ENCODE data around the gene CBARP.
"Not testable (repeated sequence)": the region's sequence is repeated elsewhere in the genome, so short reads cannot be mapped to it uniquely, and the experiment has no call there.

CBARP gene

DNA sequence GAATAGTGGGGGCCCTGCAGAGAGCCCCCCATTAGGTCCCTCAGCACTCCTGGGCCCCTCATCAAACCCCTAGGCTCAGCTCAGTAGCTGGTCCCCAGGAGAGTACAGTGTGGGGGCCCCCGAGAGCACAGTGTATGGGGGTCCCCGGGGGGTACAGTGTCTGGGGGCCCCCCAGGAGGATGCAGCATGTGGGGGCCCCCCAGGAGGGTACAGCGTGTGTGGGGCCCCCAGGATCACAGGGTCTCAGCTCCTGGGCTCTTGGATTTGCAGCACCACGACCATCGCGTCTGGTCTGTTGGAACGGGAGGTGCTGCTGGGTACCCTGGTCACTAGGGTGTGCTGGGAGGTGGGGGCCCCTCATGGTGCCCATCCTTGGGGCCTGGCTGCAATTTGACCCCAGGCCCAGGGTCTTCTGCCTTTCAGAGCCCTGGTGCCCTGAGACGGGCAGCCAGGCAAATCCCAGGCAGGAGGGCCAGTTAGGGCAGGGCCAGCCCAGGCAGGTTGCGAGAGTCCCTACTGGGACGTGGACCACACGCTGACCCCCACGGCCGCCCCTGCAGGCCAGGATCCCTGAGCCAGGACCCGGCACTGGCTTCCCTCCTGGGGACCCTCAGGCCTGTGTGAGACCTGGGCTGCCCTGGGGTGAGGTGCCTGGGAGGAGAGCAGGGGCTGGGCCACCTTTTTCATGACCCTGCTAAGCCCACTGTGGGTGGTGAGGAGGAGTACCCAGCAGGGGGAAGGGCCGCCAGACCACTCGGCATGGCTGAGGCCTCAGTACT, 13.6 kb downstream of the CBARP start:
- no peak for FAIRE-seq

GRCh38 chr19:1223018-1223855, 14.6 kb downstream of the CBARP start:
- FAIRE-seq = no peak

GRCh38 chr19:1222394-1222793, 15.4 kb downstream of the CBARP start:
- no peak for FAIRE-seq

DNA sequence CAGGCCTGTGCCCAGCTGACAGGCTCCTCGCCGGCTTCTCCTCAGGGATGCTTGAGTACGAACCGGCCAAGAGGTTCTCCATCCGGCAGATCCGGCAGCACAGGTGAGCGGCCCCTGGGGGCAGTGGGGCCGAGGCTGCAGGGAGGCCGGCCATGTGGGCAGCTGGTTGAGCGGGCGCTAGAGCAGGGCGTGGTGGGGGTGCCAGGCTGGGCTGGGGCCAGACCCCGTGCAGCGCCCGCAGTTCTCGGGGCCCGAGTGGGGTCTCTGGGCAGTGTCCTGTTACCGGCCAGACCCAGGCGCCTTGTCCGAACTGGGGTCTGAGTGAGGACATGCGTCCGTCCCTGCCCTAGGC, 15.9 kb downstream of the CBARP start:
- FAIRE-seq = no peak

- no peak for FAIRE-seq
Measured at GRCh38 chr19:1220976-1221903, 16.6 kb downstream of the CBARP start.

GRCh38 chr19:1220477-1220930, 17.3 kb downstream of the CBARP start:
- FAIRE-seq = no peak

DNA sequence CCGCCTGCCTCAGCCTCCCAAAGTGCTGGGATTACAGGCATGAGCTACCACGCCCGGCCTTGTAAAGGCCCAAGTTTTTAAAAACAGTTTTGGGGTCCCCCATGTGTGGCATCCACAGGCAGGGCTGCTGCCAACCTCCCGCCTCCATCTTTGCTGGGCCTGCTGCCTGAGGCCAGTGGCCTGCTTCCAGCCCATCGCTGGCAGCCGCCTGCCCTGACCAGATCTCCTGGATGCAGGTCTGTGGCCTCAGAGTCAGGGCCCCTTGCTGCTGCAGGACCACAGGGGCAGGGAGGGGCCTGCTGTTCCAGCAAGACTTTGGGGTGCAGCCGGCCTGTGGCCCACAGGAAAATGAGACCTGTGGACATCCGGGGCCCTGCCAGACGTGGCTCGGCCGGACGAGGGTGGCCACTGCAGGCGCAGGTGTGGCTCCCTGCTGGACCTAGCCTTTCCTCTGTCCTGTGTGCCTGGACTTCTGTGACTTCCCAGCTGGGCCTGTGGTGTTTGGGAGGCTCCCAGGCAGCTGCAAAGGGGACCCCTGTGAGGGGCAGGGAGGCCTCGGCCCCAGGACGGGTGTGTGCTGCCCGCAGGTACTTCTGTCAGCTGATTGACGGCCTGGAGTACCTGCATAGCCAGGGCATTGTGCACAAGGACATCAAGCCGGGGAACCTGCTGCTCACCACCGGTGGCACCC, 17.9 kb downstream of the CBARP start:
- no peak for FAIRE-seq

DNA sequence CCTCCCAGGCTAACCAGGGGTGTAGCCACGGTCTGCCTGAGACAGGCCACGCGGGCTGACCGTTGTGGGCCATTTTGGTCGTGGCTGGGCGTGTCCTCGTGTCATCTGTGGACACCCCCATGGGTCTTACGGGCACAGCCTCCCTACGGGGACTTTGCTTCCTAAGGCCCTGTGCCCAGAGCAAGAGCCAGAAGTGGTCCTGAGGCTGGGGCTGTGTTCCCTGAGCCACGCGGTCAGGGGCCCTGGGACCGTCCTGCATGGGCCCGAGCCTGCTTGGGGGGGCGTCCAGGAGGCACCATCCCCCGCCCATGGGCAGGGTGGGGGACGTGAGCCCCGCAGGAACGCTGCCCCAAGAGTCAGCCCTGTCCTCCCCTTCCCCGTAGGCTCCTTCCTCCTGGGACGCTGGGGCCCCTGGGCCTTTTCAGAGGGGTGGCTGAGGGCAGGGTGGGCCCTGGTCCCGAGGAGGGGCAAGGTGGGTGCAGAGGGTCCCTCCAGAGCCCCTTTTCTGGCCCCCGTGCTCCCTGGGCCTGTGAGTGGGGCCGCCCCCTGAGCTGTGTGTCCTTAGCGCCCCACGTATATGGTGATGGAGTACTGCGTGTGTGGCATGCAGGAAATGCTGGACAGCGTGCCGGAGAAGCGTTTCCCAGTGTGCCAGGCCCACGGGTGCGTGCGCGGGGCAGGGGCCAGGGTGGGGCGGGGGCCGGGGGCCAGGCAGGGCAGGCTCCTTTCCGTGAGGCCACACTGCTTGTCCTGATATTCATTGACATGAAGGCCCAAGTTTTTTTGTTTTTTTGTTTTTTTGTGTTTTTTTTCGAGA, 18.8 kb downstream of the CBARP start:
- FAIRE-seq = no peak

DNA sequence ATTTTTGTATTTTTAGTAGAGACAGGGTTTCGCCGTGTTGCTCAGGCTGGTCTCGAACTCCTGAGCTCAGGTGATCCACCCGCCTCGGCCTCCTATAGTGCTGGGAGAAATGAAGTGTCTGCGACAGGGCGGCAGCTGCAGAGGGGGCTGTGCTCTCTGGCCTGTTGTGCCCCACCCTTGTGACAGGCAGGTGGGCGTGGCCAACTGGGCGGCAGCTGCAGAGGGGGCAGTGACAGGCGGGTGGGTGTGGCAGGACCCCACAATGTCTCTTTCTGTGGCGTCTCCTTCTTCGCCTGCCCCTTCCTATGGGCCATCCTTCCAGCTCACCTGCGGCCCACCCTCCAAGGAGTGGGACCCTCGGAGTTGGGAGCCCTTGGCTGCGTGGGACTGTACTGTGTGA, 20.4 kb downstream of the CBARP start:
- FAIRE-seq = no peak

DNA sequence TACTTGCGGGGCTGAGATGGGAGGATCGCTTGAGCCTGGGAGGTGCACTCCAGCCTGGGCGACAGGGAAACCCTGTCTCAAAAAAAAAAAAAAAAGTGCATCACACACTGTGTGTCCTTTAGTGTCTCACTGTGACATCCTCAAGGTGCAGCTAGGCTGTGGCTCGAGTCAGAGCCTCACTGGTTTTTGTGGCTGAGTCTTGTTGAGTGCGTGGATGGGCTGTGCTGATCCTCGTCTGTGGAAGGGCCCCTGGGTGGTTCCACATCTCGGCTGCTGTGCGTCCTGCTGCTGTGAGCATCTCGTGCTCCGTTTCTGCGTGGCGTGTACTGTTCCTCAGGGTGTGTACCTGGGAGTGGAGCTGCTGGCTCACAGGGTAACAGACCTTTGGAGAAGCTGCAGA, 21.0 kb downstream of the CBARP start:
- FAIRE-seq = no peak

DNA sequence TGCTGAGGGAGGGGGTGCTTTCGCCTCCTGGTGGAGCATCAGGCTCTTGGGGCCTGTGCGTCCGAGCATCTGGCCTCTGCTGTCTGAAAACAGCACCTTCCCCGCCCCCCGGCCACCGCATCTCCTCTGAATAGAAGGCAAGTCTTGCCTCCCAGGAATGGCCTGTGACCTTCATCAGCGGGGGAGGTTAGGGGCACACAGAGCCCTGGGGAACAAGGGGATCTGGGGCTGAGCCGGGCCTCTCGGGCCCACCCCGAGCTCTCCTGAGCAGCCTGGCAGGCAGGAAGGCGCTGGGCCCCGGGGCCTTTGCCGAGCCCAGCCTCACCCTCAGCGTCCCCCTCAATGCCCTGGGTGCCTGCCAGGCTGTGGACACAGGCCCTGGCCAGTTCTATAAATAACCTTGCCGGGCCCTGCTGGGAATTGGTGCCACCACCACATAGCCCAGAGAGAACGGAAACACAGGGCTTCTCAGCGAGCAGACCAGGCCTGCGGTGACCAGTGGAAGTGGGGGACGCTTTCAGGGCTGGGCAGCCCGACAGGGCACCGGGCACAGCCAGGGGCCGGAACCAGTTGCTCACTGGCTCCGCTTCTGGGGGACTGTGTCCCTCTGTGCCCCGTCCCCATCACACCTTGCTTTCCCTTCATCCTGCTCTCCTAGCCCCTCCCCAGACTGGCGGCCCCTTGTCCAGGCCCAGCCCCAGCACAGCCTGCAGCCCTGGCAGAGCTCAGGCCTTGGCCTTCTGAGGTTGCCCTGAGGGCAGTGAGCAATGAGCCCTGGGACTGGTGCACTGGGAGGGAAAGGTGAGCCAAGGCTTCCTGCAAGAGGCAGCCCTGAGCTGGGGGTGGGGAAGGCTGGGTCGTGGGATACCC, 22.7 kb downstream of the CBARP start:
- FAIRE-seq = no peak

DNA sequence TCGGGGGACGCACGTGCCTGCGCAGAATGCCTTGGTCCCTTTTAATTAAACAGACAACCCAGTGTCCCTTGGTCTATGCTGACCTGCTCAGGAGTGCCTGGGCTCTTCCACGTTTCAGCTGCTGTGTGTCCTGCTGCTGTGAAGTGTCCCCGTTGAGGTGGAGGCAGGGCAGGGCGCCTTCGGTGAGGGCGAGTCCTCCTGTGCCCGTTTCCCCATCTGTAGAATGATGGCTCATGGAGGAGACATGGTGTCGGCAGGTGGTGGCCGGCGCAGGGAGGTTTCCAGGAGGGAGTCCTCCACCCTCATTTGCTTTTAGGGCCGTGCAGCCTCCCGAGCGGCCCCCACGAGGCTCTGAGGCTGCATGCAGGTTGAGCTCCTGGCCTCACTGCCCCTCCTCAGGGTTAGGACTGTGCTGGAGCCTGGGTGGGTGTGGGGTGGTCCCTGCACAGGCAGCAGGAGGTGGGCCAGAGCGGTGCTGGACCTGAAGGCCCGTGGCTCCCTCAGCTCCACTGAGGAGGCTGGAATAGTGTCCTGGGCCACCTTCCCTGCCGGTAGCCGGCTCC, 23.4 kb downstream of the CBARP start:
- FAIRE-seq = no peak

DNA sequence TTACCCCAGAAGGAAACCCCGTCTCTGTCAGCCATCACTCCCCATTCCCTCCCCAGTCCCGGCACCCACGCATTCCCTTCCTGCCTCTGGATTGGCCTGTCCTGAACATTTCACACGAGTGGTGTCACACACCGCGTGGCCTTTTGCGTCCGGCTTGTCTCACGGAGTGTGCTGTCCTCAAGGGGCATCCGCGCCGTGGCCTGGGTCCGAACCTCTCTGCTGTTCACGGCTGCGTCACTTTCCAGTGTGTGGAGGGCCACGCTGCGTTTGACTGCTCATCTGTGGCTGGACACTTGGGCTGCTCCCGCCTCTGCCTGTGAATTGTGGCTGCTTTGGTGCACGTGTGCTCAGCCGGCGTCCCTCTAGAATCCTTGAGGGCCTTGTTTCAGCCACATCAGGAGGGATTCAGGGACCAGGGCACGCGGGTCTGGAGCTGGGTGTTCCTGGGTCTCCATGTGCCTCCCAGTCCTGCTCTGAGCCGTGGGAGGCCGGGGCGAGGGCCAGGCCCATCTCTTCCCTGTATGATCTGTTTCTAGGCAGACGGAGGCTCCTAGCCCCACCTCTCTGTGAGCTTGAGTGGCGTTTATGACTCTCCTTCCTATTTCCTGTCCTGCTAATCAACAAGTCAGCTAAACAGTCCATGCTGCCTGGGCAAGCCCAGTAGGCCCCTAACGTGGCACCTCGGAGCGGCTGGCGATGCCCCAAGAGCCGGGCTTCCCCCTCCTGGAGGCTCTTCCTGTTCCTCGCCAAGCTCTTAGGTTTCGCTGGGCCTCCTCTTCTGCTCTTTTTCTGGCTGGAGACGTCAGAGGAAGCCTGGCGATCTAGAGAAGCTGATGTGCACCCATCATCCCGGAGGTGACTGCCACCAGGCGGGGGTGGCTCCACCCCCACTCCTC, 24.2 kb downstream of the CBARP start:
- FAIRE-seq = no peak

DNA sequence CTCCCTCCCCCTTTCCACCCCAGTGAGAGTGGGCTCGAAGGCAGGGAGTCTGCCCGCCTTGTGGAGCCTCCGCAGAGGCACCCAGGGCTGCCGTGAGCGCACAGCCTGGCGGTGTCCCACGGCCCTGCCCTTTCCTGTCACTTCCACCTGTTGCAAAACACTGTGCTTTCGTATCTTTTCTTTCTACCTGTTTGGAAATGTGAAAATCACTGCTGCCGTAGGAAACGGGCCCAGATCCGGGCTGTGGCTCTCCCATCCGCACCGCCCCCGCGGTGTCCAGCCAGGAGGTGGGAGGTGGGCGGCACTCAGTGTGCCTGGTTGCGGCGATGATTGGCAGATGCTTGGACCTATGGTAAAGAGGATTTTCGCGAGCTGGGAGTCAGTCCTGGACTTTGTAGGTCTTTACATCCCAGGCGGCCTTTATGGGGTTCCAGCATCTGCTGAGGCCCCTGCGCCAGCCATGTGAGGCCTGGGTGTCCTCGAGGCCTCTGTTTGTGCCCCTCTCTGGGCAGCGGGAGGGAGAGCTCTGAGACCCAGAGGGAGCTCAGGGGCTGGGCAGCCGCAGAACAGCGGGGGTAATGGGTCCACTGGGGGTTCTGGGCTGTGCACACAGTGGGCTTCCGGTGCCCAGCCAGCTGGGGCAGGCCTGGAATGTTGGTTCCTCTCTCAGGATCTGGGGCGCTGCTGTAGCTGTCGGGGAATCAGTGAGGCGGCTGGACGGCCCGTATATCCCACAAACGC, 26.1 kb downstream of the CBARP start:
- FAIRE-seq = no peak

- no peak for FAIRE-seq
Measured at GRCh38 chr19:1210227-1210538, 27.6 kb downstream of the CBARP start.

GRCh38 chr19:1208830-1209229, 29.0 kb downstream of the CBARP start:
- not testable (repeated sequence) for FAIRE-seq

DNA sequence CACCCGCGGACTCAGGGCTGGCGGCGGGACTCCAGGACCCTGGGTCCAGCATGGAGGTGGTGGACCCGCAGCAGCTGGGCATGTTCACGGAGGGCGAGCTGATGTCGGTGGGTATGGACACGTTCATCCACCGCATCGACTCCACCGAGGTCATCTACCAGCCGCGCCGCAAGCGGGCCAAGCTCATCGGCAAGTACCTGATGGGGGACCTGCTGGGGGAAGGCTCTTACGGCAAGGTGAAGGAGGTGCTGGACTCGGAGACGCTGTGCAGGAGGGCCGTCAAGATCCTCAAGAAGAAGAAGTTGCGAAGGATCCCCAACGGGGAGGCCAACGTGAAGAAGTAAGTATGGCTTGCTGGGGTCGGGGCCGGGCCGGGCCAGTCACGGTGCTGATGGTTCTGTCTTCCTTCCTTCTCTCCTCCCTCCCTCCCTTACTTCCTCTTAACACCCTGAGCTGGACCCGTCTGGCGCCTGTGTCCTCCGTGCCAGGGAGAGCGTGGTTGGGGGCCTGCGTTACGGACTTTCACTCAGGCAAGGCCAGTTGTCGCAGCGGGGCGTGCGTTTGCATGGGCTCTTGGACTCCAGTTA, 30.8 kb downstream of the CBARP start:
- no peak for FAIRE-seq
